HG03045 (cell line): Measurements from ENCODE around the gene LYPD5.
"Not testable (repeated sequence)": the region's sequence is repeated elsewhere in the genome, so short reads cannot be mapped to it uniquely, and the experiment has no call there.

Experiments
- ATAC-seq: cut with Tn5 transposase; IDR thresholded peaks from one replicate; pipeline ENCODE4 v1.9.1; 2021; ENCODE audit warnings: mild to moderate bottlenecking, moderate library complexity; ENCODE audit not compliant: unreplicated experiment

The LYPD5 gene, protein sequence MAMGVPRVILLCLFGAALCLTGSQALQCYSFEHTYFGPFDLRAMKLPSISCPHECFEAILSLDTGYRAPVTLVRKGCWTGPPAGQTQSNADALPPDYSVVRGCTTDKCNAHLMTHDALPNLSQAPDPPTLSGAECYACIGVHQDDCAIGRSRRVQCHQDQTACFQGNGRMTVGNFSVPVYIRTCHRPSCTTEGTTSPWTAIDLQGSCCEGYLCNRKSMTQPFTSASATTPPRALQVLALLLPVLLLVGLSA

DNA sequence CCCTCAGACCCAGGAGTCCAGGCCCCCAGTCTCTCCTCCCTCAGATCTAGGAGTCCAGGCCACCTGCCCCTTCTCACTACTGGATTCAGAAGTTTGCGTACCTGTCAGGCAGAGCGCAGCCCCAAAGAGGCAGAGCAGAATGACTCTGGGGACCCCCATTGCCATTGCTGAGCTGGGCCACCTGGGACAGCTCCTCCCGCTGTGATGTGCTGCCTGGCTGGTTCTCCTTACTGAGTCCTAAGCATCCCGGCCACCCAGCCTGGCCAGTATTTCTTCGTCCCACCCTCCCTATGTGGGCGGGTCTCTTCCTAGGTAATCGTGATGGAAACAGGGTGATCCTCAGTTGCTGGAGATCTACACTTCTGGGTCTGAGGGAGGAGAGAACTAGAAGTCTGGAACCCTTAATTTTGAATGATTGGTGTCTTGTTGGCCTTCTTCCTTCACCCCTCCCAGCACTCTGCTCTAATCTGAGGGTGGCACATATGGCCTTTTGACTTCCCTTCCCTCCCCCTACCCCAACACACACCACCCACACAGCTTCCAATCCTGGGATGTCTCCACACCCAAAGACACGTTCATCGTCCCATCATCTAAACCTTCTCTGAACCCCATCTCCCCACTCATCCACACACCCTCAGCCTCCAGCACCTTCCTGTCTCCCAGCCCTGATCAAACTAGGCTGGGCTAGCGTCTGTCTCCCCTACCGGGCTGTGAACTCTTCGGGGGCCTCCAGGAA, at the start of gene LYPD5:
LYPD5 (minus strand) TSS at position 232 of the 736 bp plus-strand sequence; CDS start at position 165, 67 bp downstream.
- no peak for ATAC-seq

DNA sequence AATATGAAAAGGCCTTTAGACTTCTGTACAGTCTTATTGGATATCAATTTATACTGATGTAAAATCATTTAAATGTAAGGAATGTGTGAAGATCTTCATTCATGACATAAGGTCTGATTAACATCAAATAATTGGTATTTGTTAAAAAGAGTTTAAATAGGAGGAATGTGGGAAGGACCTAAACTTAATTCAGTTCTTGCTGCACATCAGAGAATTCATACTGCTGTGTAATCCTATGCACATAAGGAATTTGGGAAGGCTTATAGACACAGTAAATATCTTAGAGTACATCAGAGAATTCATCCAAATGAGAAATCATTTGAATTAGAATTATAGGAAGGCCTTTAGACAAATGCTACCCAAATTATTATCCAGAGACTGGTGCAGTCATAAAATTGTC, 46.6 kb upstream of the LYPD5 start:
- ATAC-seq = no peak

DNA sequence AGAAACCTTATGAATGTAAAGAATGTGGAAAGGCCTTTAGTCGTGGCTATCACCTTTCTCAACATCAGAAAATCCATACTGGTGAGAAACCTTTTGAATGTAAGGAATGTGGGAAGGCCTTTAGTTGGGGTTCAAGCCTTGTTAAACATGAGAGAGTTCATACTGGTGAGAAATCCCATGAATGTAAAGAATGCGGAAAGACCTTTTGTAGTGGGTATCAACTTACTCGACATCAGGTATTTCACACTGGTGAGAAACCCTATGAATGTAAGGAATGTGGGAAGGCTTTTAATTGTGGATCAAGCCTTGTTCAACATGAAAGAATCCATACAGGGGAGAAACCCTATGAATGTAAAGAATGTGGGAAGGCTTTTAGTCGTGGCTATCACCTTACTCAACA, 45.6 kb upstream of the LYPD5 start:
- ATAC-seq = no peak

DNA sequence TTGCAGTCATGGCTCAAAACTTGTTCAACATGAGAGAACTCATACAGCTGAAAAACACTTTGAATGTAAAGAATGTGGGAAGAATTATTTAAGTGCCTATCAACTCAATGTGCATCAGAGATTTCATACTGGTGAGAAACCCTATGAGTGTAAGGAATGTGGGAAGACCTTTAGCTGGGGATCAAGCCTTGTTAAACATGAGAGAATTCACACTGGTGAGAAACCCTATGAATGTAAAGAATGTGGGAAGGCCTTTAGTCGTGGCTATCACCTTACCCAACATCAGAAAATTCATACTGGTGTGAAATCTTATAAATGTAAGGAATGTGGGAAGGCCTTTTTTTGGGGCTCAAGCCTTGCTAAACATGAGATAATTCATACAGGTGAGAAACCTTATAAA, 45.0 kb upstream of the LYPD5 start:
- ATAC-seq = no peak

DNA sequence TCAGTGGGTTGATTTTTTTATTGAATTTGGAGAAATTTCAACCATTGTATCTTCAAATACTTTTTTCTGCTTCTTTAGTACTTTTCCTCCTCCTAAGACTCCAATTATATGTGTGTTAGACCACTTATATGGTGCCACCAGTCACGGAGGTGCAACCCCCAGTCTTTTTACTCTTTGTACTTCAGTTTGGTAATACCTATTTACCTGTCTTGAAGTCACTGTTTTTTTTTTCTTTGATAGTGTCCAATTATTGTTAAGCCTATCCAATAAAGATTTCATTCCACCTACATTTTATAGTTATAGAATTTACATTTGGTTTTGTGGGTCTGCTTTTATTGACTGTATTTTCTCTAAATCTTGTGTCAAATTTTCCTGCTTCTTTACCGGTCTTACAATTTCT, 39.8 kb upstream of the LYPD5 start:
- ATAC-seq = no peak

DNA sequence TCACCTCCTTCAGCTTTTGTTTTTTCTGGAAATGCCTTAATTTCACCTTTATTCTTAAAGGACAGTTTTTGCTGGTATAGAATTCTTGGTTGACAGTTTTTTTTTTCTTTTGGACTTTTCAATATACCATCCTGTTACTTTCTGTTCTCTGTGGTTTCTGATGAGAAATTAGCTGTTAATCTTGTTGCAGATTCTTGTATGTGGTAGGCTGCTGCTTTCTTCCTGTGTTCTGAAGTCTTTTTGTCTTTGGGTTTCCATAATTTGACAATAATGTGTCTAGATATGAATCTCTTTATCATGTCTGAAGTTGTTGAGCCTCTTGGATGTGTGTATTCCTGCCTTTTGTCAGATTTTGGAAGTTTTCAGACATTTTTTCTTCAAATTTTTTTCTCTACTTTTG, 36.9 kb upstream of the LYPD5 start:
- ATAC-seq = no peak

DNA sequence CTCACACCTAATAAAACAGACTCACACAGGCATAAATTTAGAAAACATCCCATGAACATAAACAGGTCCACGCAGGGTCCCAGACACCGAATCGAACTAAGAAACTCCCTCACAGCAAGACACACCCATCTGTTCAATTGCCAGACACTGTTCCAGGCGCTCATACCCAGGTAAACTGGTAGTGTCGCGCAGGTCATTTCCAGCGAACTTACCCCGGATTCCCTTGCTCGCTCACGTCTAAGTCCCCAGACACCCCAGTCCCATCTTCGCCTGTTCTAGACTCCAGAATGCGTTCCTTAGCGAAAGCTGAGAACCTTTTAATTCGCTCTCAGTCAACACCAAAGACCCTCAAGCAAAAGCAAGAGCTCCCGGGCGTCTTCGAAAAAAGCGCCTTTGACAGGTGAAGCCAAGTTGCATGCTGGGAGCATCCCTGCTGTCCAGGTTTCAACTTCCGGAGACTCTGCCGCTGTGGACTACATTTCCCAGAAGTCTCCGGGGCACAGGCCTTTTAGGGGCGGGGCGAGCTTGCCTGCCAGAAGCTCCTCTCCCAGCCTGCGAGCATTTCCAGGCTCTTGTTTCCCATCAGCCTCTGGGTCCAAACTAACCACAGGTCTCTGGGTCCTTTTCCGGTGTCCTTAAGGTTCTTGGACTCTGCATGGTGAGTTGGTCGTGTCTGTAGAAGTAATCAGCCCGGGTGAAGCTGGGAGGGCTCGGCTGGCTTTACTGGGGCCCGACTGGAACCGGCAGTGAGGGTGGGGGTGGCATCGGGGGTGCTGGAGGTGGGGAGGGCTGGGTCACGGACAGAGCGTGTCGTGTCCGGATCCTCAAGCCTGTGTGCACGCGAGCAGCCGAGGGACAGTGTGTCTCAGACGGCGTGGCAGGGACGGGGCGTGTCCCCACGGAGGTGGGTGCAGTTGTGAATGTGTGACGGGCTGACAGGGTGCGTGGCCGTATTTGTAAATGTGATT, 24.8 kb upstream of the LYPD5 start, which contains the start of gene ZNF283:
ZNF283 (plus strand) TSS at position 535 of the 968 bp plus-strand sequence. CDS start 6,184 bp downstream, outside the sequence.
- peak; percentile 80 for ATAC-seq

DNA sequence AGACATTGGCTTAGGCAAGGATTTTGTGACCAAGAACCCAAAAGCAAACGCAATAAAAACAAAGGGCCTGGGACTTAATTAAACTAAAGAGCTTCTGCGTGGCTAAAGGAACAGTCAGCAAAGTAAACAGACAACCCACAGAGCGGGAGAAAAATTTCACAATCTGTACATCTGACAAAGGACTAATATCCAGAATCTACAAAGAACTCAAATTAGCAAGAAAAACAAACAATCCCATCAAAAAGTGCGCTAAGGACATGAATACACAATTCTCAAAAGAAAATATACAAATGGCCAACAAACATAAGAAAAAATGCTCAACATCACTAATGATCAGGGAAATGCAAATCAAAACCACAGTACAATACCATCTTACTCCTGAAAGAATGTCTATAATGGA, 22.3 kb upstream of the LYPD5 start:
- ATAC-seq = not testable (repeated sequence)

DNA sequence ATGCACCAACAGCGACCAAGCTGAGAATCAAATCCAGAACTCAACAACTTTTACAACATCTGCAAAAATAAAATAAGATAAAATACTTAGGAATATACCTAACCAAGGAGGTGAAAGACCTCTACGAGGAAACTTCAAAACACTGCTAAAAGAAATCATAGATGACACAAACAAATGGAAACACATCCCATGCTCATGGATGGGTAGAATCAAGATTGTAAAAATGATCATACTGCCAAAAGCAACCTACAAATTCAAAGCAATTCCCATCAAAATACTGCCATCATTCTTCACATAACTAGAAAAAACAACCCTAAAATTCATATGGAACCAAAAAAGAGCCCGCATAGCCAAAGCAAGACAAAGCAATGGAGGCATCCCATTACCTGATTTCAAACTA, 21.6 kb upstream of the LYPD5 start:
- ATAC-seq = not testable (repeated sequence)

DNA sequence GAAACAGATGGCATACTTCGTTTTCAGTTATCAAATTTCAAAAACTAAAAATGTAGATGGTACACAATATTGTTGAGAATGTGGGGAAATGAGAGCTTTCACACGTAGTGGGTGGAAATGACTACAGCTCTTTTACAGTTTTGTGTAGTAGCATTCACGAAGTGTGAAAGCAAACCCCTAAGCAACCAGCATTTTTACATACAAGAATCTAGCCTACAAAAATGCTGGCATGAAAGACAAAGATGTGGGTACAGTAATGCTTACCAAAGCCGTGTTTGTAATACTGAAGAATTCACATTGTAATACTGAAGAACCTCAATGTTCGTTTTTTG, 18.6 kb upstream of the LYPD5 start:
- ATAC-seq = no peak

DNA sequence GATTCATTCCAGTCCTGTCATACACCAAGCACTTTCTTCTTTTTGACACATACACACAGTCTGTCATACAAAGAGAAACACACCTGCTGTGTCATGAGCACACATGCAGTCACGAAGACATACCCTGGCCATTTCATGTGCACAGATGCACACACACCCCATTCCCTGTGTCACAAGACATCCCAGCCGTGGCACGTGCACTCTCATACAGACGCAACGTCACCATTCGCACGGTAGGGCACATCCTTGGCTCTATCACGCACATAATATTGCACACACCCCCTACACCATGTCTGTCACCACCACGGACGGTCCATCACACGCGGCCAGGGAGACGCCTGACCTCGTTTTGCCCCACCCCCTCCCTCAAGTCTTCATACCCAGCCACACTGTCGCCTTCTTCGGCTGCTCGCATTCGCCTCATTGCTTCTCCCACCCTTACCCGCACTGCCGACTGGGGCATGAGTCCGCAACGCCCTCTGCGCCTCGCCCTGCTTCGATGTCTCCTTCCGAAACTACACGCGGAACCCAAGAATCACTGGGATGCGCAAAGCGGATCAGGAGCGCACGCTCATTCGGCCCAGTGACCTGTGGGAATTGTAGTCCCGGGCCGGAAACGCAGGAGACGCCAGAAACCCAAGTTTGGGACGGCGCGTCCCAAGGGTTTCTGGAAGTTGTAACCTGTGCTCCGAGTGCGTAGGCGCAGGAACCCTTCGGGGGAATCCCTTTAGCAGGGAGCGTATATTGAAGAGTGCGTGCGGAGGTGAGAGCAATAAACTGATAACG, 18.0 kb upstream of the LYPD5 start:
- ATAC-seq = no peak

DNA sequence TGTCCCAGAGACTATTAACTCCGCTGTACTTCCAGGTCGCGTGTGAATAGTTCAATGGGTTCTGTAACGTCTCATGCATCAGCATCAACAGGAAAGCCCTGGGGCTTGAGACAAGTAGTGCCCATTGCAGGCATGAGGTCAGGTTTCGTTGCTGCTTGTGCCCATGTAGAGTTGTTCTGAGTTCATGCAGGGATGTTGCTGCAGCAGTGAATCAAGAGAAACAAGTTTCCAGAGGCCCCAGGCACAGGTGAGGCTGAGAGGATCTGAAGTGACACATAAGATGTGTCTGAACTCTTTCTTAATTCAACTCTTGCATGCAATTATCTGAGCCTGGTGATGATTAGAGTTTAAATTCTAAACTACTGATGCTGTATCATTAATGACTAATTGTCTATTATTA, 16.3 kb upstream of the LYPD5 start:
- no peak for ATAC-seq

DNA sequence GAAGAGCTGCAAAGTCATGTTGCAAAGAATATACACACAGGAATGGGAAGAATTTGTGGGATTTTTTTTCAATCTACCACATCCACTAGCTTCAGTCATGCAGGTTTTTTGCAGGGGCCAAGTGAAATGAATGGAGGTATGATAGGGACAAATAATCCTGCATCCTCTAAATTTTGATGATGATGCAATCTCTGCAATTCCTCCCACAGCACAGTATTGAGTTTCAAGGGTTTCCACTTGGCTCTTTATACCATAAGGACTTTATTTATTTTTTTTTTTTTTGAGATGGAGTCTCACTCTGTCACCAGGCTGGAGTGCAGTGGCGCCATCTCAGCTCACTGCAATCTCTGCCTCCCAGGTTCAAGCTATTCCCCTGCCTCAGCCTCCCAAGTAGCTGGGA, 15.2 kb upstream of the LYPD5 start:
- ATAC-seq = not testable (repeated sequence)

DNA sequence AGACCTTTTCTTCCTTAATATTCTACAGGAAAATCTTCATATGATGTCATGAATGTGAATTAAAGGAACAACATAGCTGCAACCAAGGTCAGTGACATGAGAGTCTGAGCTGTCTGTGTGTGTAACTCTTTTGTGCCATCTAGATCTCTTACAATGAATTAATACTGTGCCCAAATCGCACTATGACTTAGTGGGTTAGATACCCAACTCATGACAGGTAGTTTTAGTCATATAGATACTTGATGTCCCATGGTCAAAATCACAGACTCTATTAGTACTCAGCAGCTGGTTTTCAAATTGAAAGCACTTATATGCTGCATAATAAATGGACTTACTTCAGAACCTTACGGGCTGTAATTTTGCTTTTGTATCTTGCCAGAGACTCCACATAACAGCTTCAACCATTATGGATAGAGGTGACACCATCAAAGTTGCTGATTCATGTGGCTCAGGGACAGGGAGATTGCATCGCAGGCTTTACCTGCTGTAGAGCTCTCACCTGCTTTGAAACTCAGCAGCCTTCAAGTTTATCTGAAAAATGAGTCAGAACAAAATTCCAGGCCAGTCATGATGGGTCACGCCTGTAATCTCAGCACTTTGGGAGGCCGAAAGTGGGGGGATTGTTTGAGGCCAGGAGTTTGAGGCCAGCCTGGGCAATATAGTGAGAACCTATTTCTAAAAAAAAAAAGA, 12.6 kb upstream of the LYPD5 start:
- ATAC-seq = no peak

DNA sequence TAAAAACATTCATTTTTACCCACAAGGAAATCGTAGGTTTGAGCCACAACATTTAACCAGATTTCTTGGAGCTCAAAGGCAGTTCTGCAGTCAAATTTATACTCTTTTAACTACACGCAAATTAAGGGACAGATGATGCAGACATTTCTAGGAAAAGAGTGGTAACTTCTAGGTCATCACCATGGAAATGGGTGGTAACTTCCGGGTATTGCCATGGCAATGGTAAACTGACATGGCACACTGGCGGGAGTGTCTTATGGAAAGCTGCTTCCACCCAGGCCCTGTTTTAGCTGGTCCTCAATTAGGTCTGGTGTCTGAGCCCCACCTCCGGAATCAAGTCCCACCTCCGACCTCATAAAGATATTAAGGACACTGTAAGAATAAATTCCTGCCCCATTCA, 10.4 kb upstream of the LYPD5 start:
- no peak for ATAC-seq

DNA sequence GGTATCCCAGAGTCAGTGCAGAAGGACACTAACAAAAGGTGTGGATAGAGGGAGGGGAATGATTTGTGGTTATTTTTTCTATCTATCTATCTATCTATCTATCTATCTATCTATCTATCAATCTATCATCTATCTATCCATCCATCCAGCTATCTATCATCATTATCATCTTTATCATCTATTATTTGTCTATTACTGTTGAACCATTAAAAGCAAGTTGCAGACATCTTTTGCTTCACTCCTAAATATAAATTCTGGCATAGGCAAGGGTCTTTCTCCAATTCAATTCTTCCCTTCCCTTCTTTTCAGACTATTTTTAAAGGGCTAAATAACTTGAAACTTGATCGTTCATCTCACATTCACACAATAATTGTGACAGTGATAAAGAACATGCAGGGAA, 10.0 kb upstream of the LYPD5 start:
- no peak for ATAC-seq

DNA sequence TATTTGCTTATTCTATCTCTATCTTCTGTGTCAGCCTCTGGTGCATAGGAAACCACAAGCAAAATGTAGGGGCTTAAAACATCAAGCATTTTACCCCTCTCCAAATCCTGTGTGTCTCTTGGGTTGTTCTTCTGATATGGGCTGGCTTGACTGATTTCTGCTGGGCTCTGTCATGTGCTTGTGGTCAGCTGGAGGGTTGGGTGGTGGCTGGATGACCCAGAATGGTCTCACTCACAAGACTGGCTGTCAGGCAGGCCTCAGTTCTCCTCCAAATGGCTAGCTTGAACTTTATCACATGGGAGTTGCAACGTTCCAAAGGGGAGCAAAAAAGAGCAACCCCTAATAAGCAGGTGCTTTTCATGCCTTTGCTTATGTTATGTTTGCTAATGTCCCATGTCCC, 9.6 kb upstream of the LYPD5 start:
- no peak for ATAC-seq

DNA sequence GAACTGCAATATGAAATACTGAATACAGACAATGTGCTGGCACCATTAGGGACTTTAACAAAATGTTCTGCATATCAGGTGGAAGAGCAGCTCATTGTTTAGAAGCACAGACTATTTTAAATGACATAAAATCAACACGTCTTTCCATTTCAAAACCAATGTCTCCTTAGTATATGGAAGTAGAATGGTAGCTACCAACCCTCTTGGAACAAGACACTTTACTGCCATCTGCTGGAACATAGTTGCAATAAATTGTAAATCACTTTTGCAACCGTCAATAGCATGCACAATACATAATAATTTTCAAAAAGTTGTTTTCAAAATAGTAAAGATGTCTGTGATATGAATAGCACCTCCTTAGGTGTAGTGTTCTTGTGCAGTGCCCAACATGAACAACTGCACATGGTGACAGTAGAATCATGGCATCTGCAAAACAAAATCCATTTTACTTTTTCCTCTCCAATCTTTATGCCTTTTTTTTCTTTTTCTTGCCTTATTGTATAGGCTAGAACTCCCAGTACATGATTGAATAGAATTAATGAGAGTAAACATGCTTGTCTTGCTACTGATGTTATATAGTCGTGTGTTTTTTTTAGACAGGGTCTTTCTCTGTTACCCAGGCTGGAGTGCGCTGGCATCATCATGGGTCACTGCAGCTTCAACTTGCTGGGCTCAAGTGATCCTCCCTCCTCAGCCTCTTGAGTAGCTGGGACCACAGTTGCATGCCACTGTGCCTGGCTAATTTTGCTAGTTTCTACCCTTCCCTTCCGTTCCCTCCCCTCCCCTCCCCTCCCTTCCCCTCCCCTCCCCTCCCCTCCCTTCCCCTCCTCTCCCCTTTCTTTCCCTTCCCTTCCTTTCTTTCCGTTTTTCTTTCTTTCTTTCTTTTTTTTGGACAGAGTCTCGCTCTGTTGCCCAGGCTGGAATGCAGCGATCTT, 7.8 kb upstream of the LYPD5 start:
- ATAC-seq = no peak

DNA sequence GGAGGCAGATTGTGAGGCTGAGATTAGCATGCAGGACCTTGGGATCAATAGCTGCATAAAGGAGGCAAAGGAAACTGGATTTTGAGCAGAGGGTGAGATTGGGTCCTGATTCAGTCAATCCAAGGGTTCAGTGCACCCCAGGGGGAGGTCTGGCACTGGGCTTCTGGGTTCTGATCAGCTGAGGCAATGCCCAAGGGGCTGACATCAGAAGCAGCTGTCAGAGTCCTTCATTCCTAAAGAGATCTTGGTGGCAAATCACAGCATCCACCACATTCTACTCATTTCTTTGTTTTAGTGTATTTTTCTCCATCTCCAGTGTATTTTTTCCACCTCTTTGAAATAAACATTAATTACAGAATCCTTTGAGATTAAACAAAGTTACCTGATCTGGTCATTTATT, 5.4 kb upstream of the LYPD5 start:
- no peak for ATAC-seq
